ENCODE data around the gene MLANA.

MLANA gene

GRCh38 chr9:5854063-5854790, 36.5 kb upstream of the MLANA start:
- ATAC-seq (replicated peaks) (no peak), DNase-seq (no peak)
- Mint-ChIP-seq H3K27me3 (no peaks in the 10 kb centered on the region), H3K4me3 (no peak overlapping the region), H3K27ac (peak overlapping the region; percentile 73 to 89), H3K4me1 (ENCODE audit: low read depth in 2 of 2) (peaks cover 28 to 33% of the 10 kb centered on the region in 2 donors), H3K36me3 (ENCODE audit: insufficient read depth) (peaks cover 5% of the 10 kb centered on the region), H3K9me3 (no peaks in the 10 kb centered on the region)

GRCh38 chr9:5857928-5858327, 32.8 kb upstream of the MLANA start:
- no peaks in the 10 kb centered on the region for H3K9me3 Mint-ChIP-seq
- no peaks in the 10 kb centered on the region for H3K36me3 Mint-ChIP-seq (ENCODE audit: insufficient read depth)
- H3K27ac Mint-ChIP-seq: no peak overlapping the region
- no peaks in the 10 kb centered on the region for H3K27me3 Mint-ChIP-seq
- H3K4me3 Mint-ChIP-seq: no peak overlapping the region
- peak; percentile 16 for ATAC-seq (replicated peaks)
- H3K4me1 Mint-ChIP-seq (ENCODE audit: low read depth in 2 of 2): peaks cover 10 to 16% of the 10 kb centered on the region in 2 donors
- DNase-seq: no peak

GRCh38 chr9:5858833-5859232, 31.9 kb upstream of the MLANA start:
- DNase-seq: no peak
- Mint-ChIP-seq H3K4me3 (no peak overlapping the region), H3K4me1 (ENCODE audit: low read depth in 2 of 2) (peaks cover under 1 to 6% of the 10 kb centered on the region in 2 donors), H3K9me3 (no peaks in the 10 kb centered on the region), H3K27me3 (no peaks in the 10 kb centered on the region), H3K27ac (no peak overlapping the region), H3K36me3 (ENCODE audit: insufficient read depth) (no peaks in the 10 kb centered on the region)
- no peak for ATAC-seq (replicated peaks)

GRCh38 chr9:5863092-5863746, 27.5 kb upstream of the MLANA start:
- no peak for ATAC-seq (replicated peaks)
- Mint-ChIP-seq H3K4me1 (ENCODE audit: low read depth in 2 of 2) (no peaks in the 10 kb centered on the region), H3K27me3 (no peaks in the 10 kb centered on the region), H3K36me3 (ENCODE audit: insufficient read depth) (peaks cover 1% of the 10 kb centered on the region), H3K4me3 (no peak overlapping the region), H3K9me3 (no peaks in the 10 kb centered on the region), H3K27ac (no peak overlapping the region)
- no peak for DNase-seq

GRCh38 chr9:5864446-5864845, 26.2 kb upstream of the MLANA start:
- no peak overlapping the region for H3K4me3 Mint-ChIP-seq

GRCh38 chr9:5866272-5866671, 24.4 kb upstream of the MLANA start:
- Mint-ChIP-seq H3K9me3 (no peaks in the 10 kb centered on the region), H3K4me1 (ENCODE audit: low read depth in 2 of 2) (peaks cover 0 to 1% of the 10 kb centered on the region in 2 donors), H3K36me3 (ENCODE audit: insufficient read depth) (peaks cover 3% of the 10 kb centered on the region), H3K4me3 (no peak overlapping the region), H3K27ac (no peak overlapping the region), H3K27me3 (no peaks in the 10 kb centered on the region)
- ATAC-seq (replicated peaks) (no peak), DNase-seq (no peak)

More at GRCh38 chr9:5864446-5864845, 26.2 kb upstream of the MLANA start:
- peaks cover 3% of the 10 kb centered on the region for H3K36me3 Mint-ChIP-seq (ENCODE audit: insufficient read depth)
- no peaks in the 10 kb centered on the region for H3K9me3 Mint-ChIP-seq
- no peak for DNase-seq
- H3K27ac Mint-ChIP-seq: no peak overlapping the region
- no peaks in the 10 kb centered on the region for H3K27me3 Mint-ChIP-seq
- ATAC-seq (replicated peaks): no peak
- H3K4me1 Mint-ChIP-seq (ENCODE audit: low read depth in 2 of 2): no peaks in the 10 kb centered on the region

GRCh38 chr9:5866685-5867084, 24.0 kb upstream of the MLANA start:
- H3K27ac Mint-ChIP-seq: no peak overlapping the region

GRCh38 chr9:5868235-5868634, 22.5 kb upstream of the MLANA start:
- H3K4me1 Mint-ChIP-seq (ENCODE audit: low read depth in 2 of 2): peaks cover 0 to 1% of the 10 kb centered on the region in 2 donors
- no peak for ATAC-seq (replicated peaks)
- no peak for DNase-seq
- no peaks in the 10 kb centered on the region for H3K27me3 Mint-ChIP-seq
- peaks cover 3% of the 10 kb centered on the region for H3K36me3 Mint-ChIP-seq (ENCODE audit: insufficient read depth)
- H3K27ac Mint-ChIP-seq: no peak overlapping the region
- no peaks in the 10 kb centered on the region for H3K9me3 Mint-ChIP-seq
- H3K4me3 Mint-ChIP-seq: no peak overlapping the region

More at GRCh38 chr9:5866685-5867084, 24.0 kb upstream of the MLANA start:
- DNase-seq: no peak
- Mint-ChIP-seq H3K9me3 (no peaks in the 10 kb centered on the region), H3K36me3 (ENCODE audit: insufficient read depth) (peaks cover 3% of the 10 kb centered on the region), H3K4me1 (ENCODE audit: low read depth in 2 of 2) (peaks cover 0 to 1% of the 10 kb centered on the region in 2 donors), H3K27me3 (no peaks in the 10 kb centered on the region), H3K4me3 (no peak overlapping the region)
- no peak for ATAC-seq (replicated peaks)

- no peaks in the 10 kb centered on the region for H3K9me3 Mint-ChIP-seq
- peaks cover 3% of the 10 kb centered on the region for H3K36me3 Mint-ChIP-seq (ENCODE audit: insufficient read depth)
- no peak overlapping the region for H3K4me3 Mint-ChIP-seq
- peak overlapping the region; percentile 25 to 57 for H3K27ac Mint-ChIP-seq
- ATAC-seq (replicated peaks) (no peak), DNase-seq (peak in 1 of 3 experiments; percentile 10)
- peaks cover 1 to 6% of the 10 kb centered on the region in 2 donors for H3K4me1 Mint-ChIP-seq (ENCODE audit: low read depth in 2 of 2)
- no peaks in the 10 kb centered on the region for H3K27me3 Mint-ChIP-seq
Observed at GRCh38 chr9:5869315-5870019, 21.2 kb upstream of the MLANA start.

GRCh38 chr9:5870020-5870339, 20.7 kb upstream of the MLANA start:
- Mint-ChIP-seq H3K36me3 (ENCODE audit: insufficient read depth) (peaks cover 3% of the 10 kb centered on the region), H3K27me3 (no peaks in the 10 kb centered on the region), H3K27ac (peak overlapping the region in 1 of 2 donors; percentile 57), H3K4me1 (ENCODE audit: low read depth in 2 of 2) (peaks cover 2 to 6% of the 10 kb centered on the region in 2 donors), H3K4me3 (no peak overlapping the region), H3K9me3 (no peaks in the 10 kb centered on the region)
- DNase-seq: no peak
- ATAC-seq (replicated peaks): no peak

- Mint-ChIP-seq H3K9me3 (no peaks in the 10 kb centered on the region), H3K36me3 (ENCODE audit: insufficient read depth) (peaks cover 3% of the 10 kb centered on the region), H3K4me3 (no peak overlapping the region), H3K27me3 (no peaks in the 10 kb centered on the region), H3K4me1 (ENCODE audit: low read depth in 2 of 2) (peaks cover 5 to 6% of the 10 kb centered on the region in 2 donors), H3K27ac (no peak overlapping the region)
- ATAC-seq (replicated peaks) (no peak), DNase-seq (no peak)
Observed at GRCh38 chr9:5870691-5871090, 20.0 kb upstream of the MLANA start.

- Mint-ChIP-seq H3K27me3 (no peaks in the 10 kb centered on the region), H3K27ac (no peak overlapping the region)
Observed at GRCh38 chr9:5871785-5872184, 18.9 kb upstream of the MLANA start.

GRCh38 chr9:5872511-5872910, 18.2 kb upstream of the MLANA start:
- Mint-ChIP-seq H3K27ac (no peak overlapping the region), H3K4me1 (ENCODE audit: low read depth in 2 of 2) (peaks cover 6 to 7% of the 10 kb centered on the region in 2 donors)

More at GRCh38 chr9:5871785-5872184, 18.9 kb upstream of the MLANA start:
- Mint-ChIP-seq H3K4me1 (ENCODE audit: low read depth in 2 of 2) (peaks cover 6 to 7% of the 10 kb centered on the region in 2 donors), H3K9me3 (no peaks in the 10 kb centered on the region), H3K4me3 (no peak overlapping the region), H3K36me3 (ENCODE audit: insufficient read depth) (peaks cover 3% of the 10 kb centered on the region)
- no peak for ATAC-seq (replicated peaks)
- DNase-seq: no peak

More at GRCh38 chr9:5872511-5872910, 18.2 kb upstream of the MLANA start:
- no peaks in the 10 kb centered on the region for H3K9me3 Mint-ChIP-seq
- ATAC-seq (replicated peaks) (no peak), DNase-seq (no peak)
- H3K36me3 Mint-ChIP-seq (ENCODE audit: insufficient read depth): peaks cover 3% of the 10 kb centered on the region
- H3K27me3 Mint-ChIP-seq: no peaks in the 10 kb centered on the region
- no peak overlapping the region for H3K4me3 Mint-ChIP-seq
